ENCODE data around the gene VAV3. TPM values are rescaled to one million over a fixed set of nuclear protein-coding genes. Genes with fewer than 3 reads are reported as not detected.

VAV3 gene
- total RNA-seq, 1 donor from 2014 or later, result 2.1 TPM

- intact Hi-C loops (cut with micrococcal nuclease), result no loop called here
- no peak for ATAC-seq
- DNase-seq, result no peak
Measured at GRCh38 chr1:107976836-107977235, 11.9 kb upstream of the VAV3 start.

DNA sequence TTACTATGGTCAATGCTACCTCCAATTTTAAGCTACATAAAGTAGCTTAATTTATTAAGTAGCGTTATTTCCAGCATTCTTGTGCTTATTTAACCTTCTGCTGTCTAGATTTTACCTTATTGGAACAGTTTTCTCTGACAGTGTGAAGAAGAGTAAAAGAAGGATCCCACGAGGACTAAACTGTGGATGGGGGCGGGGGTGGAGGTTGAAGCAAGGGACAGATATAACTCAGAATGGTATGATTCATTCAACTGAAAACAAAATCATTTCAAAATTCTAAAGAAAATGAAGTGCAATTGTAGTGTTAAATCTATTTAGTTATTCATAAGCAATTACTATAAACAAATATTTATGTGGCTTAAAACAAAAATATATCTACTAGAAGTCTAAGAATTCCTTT lies 11.5 kb upstream of the VAV3 start:
- no peak for ATAC-seq
- intact Hi-C loops (cut with micrococcal nuclease), result no loop called here
- no peak for DNase-seq

GRCh38 chr1:107975851-107976250 lies 10.9 kb upstream of the VAV3 start:
- intact Hi-C loops (cut with micrococcal nuclease), result no loop called here
- DNase-seq (no peak), ATAC-seq (no peak)

- DNase-seq (no peak), ATAC-seq (no peak)
- intact Hi-C loops (cut with micrococcal nuclease), result no loop called here
Measured at GRCh38 chr1:107974090-107974489, 9.1 kb upstream of the VAV3 start.

- DNase-seq, result no peak
- intact Hi-C loops (cut with micrococcal nuclease), result no loop called here
- ATAC-seq, result no peak
Measured at GRCh38 chr1:107972391-107973180, 7.6 kb upstream of the VAV3 start.

DNA sequence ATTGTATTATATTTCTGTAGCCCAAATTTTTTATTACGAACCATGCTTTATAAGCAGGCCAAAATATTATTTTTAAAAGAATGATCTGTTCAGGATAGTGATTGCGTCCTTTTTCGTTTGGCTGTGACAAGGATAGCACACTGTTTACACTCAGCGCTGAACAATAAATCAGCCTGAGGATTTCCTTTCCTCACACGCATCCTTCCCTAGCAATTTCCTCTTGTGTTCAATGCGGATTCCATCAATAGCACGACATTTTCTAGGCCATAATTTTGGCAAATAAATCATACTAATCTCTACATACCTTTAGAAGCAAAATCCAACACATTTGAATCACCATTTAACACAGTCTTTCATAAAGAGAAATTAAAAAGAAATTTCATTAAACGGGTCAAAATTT lies 1.6 kb upstream of the VAV3 start:
- no peak for ATAC-seq
- intact Hi-C loops (cut with micrococcal nuclease), result no loop called here

DNA sequence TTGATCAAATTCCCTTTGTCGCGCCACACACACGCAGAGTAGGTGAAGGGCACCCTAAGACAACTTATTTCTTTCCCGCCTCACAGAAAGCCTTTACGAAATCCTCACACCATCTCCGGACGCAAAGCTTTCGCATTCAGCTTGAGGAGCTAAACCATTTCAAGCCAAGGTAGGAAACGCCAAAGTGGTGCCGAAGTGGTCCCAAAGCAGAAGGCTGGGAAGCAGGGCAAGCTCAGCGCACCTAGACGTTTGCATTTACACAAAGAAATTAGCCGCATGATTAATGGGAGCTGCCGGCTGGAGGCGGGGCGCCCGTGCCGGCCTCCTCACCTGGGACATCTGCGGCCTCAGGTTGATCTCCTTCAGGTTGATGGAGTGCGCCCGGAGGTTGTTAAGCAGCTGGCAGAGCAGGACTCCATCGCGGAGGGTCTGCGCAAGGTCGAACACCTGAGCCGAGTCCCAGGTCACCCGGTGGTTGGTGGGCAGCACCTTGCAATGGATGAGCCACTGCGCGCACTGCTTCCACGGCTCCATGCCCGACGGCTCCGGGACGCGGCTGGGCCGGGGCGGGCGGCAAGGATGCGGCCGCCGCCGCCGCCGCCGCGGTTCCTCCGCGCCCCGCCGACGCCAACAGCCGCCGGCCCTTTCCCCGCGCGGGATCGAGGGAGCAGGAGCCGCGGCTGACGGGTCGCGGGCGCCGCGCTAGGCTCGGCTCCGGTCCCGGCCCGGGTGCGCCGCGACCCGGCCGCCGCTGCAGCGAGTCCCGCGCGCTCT lies 457 bp downstream of the VAV3 start:
- intact Hi-C loops (cut with micrococcal nuclease), result no loop called here
- no peak for DNase-seq
- peak; percentile 6 for ATAC-seq

More for the DNA sequence above, 1.6 kb upstream of the VAV3 start:
- DNase-seq, result no peak

DNA sequence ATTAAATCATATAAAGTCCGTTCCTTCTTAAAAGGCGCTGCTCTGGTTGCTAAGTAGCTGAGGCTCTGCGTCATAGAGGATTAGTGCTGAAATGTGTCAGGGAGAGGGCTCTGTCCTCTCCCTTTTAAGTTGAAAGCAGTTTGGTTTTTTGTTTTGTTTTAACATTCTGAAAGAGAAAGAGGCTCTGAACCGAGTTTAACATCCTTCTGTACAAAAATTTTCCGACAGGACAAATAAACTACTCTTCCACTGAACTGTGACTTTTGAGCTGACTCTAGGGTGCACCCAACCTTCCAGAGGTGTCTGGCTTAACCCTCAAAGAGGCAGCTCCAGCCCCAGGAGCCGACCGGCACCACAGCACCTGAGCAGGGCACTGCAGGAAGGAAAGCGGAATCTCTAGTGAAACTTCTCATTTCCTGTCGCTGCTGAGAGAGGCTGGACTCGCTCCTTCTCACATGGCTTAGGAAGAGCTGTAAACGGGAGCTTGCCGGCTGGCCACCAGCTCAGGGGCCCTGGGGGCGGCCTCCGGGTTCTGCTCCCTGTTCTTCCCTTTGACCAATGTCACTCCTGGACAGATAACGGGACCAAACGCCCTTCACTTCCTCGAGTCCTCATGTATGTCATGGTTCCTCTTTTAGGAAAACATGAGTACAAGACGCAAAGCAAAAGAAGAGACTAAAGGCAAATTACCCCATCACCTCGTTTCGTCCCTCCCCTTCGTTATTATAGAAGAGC lies 1.2 kb downstream of the VAV3 start:
- DNase-seq (peak; percentile 39), ATAC-seq (peak; percentile 51)
- intact Hi-C loops (cut with micrococcal nuclease), result no loop called here

- ATAC-seq (peak; percentile 34), DNase-seq (no peak)
- intact Hi-C loops (cut with micrococcal nuclease), result no loop called here
Measured at GRCh38 chr1:107963008-107963407, 2.0 kb downstream of the VAV3 start.

- intact Hi-C loops (cut with micrococcal nuclease), result no loop called here
- DNase-seq (no peak), ATAC-seq (no peak)
Measured at GRCh38 chr1:107954719-107955415, 10.1 kb downstream of the VAV3 start.

DNA sequence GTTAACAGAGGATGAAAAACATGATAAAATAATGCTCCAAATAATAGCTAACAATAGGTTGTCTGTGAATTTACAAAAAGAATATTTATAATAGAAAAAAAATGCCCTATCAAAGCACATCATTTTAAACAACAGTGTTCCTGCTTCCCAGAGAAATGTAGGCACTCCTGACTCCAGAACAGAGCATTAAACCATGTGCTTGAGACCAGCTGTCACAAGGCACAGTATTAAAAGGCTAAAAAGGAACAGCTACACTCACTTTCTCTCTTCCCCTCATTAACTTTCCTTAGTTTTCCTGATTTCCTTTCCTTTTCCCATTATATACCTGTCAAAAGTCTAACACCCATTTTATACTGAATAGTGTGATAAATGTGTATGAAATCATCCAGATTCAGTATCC lies 10.9 kb downstream of the VAV3 start:
- no peak for DNase-seq

GRCh38 chr1:107953556-107953955 lies 11.4 kb downstream of the VAV3 start:
- DNase-seq (no peak), ATAC-seq (no peak)
- intact Hi-C loops (cut with micrococcal nuclease), result no loop called here

More for the DNA sequence above, 10.9 kb downstream of the VAV3 start:
- intact Hi-C loops (cut with micrococcal nuclease), result no loop called here
- peak; percentile 24 for ATAC-seq

DNA sequence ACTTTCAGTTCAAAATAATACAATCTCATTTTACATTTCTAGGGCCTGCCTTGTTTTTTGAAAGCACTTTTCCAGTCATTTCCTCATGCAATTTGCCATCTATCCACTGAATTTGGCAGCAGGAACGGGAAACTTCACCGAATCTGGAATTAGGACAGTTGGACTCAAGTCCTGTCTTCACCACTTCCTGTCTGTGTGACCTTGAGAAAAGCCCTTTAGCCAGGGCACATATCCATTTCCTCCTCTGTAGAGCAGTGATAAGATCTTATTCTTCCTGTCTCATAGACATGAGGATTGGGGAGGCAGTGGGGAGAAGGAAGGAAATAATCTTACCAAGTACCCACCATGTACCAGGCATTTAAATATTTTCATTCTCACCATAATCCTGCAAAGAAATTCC lies 12.0 kb downstream of the VAV3 start:
- ATAC-seq (peak; percentile 72), DNase-seq (no peak)
- intact Hi-C loops (cut with micrococcal nuclease), result no loop called here

GRCh38 chr1:107950464-107950863 lies 14.5 kb downstream of the VAV3 start:
- DNase-seq, result no peak
- intact Hi-C loops (cut with micrococcal nuclease), result no loop called here
- ATAC-seq, result no peak

DNA sequence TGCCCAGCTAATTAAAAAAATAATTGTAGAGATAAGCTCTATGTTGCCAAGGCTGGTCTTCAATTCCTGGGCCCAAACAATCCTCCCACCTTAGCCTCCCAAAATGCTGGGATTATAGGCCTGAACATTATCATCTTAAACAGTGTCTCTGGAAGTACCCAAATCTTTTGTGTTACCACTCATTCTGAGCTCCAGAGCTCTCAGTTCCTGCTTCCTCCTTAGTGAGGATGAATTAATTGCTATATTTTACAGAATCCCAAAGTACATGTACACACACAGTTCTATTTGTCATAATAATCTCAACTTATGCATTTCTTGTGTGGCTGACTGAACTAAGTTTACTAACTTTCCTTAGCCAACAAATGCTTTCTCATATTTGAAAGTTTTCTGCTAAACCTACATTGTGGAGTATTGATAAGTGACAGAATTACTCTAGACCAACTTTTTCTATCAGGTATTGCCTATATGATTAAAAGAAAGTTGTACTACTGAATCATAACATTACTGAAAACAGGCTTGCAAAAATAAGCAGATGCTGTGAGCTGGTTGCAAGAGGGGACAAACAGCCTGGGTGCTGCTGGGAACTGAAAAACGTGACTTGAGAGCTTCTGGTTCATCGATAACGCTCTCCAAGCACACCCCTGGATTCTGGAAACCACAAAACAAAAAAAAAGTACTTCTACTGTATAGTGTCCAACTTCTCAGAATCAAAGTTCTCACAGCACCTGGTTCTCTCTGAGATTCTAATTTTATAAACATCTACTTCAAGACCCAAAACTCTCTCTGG lies 15.3 kb downstream of the VAV3 start:
- ATAC-seq, result no peak
- no peak for DNase-seq
- intact Hi-C loops (cut with micrococcal nuclease), result no loop called here

- ATAC-seq (no peak), DNase-seq (no peak)
- intact Hi-C loops (cut with micrococcal nuclease), result no loop called here
Measured at GRCh38 chr1:107946794-107947193, 18.2 kb downstream of the VAV3 start.

- ATAC-seq, result no peak
- intact Hi-C loops (cut with micrococcal nuclease), result no loop called here
- no peak for DNase-seq
Measured at GRCh38 chr1:107943694-107944093, 21.3 kb downstream of the VAV3 start.

GRCh38 chr1:107942814-107943213 lies 22.2 kb downstream of the VAV3 start:
- ATAC-seq (no peak), DNase-seq (no peak)
- intact Hi-C loops (cut with micrococcal nuclease), result no loop called here

- ATAC-seq (no peak), DNase-seq (no peak)
- intact Hi-C loops (cut with micrococcal nuclease), result no loop called here
Measured at GRCh38 chr1:107941531-107941930, 23.4 kb downstream of the VAV3 start.
